ENCODE results near the gene GNG8. TPM values are rescaled to one million over a fixed set of nuclear protein-coding genes. Genes with fewer than 3 reads are reported as not detected.

Gene GNG8
- total and polyA plus RNA-seq, 10 of the 15 experiments (the other 5 are each of a cell fraction or from before 2014, with no cell fraction given) = 1.2 to 6.6 (median 2.7) TPM; not detected in 6

DNA sequence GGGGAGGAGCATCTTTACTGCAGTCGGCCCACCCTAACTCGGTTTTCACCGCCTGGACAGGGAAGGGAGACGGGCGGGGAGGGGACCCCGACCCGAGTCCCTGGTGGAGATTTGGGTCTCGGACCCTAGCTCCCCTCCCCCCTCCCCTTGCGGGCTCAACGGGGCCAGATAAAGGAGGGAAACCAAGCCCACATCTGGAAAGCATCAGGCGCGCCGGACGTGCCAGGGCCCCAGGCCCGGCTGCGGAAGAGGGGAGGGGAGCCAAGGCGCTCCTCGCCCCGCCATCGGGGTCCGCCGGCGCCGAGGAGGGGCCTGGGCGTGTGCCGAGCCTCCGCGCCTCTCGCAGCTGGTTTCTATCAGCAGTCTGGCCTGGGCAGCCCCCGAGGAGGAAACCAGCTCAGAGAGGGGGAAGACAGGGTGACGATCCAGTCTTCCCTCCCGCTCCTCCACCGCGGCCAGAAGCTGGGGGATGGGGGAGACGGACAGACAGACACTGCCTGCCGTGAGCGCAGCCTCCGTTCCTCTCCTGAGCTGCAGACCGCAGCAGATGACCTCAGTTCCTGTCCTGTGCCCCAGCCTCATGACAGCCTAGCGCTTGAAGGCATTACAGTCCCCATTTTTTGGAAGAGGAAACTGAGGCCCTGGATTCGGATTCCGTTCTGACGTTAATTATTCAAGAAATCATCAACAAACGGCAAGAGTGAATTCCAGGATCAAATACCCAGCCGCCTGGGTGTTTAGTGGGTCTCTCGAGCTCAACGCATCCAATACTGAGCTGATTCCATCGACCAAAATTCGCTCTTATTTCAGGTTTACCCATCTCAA lies 3.6 kb upstream of the GNG8 start (continued):
- 0 out of 2 replicates have a peak, but pooled peaks have one; percentile 8 for TF ChIP-seq PKNOX1 (IDR thresholded peaks at IDR 0.05)
- TF ChIP-seq NFYA (IDR thresholded peaks at IDR 0.05; ENCODE audit: borderline replicate concordance, low read depth, low read length) = no peak
- TF ChIP-seq, protein P1, sequence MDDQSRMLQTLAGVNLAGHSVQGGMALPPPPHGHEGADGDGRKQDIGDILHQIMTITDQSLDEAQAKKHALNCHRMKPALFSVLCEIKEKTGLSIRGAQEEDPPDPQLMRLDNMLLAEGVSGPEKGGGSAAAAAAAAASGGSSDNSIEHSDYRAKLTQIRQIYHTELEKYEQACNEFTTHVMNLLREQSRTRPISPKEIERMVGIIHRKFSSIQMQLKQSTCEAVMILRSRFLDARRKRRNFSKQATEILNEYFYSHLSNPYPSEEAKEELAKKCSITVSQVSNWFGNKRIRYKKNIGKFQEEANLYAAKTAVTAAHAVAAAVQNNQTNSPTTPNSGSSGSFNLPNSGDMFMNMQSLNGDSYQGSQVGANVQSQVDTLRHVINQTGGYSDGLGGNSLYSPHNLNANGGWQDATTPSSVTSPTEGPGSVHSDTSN (IDR thresholded peaks at IDR 0.05; ENCODE audit: insufficient replicate concordance, low read depth, low read length) = peak; percentile 36
- TF ChIP-seq SMAD5 (IDR thresholded peaks at IDR 0.05; ENCODE audit: low read depth) = no peak
- TF ChIP-seq RBBP5 (conservative IDR thresholded peaks at IDR 0.05) = no peak
- TF ChIP-seq, protein P2, sequence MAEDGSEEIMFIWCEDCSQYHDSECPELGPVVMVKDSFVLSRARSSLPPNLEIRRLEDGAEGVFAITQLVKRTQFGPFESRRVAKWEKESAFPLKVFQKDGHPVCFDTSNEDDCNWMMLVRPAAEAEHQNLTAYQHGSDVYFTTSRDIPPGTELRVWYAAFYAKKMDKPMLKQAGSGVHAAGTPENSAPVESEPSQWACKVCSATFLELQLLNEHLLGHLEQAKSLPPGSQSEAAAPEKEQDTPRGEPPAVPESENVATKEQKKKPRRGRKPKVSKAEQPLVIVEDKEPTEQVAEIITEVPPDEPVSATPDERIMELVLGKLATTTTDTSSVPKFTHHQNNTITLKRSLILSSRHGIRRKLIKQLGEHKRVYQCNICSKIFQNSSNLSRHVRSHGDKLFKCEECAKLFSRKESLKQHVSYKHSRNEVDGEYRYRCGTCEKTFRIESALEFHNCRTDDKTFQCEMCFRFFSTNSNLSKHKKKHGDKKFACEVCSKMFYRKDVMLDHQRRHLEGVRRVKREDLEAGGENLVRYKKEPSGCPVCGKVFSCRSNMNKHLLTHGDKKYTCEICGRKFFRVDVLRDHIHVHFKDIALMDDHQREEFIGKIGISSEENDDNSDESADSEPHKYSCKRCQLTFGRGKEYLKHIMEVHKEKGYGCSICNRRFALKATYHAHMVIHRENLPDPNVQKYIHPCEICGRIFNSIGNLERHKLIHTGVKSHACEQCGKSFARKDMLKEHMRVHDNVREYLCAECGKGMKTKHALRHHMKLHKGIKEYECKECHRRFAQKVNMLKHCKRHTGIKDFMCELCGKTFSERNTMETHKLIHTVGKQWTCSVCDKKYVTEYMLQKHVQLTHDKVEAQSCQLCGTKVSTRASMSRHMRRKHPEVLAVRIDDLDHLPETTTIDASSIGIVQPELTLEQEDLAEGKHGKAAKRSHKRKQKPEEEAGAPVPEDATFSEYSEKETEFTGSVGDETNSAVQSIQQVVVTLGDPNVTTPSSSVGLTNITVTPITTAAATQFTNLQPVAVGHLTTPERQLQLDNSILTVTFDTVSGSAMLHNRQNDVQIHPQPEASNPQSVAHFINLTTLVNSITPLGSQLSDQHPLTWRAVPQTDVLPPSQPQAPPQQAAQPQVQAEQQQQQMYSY (CRISPR knock-in tag; IDR thresholded peaks at IDR 0.05) = no peak
- TF ChIP-seq FOXM1 (IDR thresholded peaks at IDR 0.05; ENCODE audit: low read depth, low read length) = no peak
- TF ChIP-seq MEF2B (IDR thresholded peaks at IDR 0.05; ENCODE audit: partially characterized antibody, poor library complexity, severe bottlenecking) = no peak
- TF ChIP-seq ATF3 (IDR thresholded peaks at IDR 0.05; ENCODE audit: borderline replicate concordance, extremely low read depth, low read depth, low read length) = no peak
- no peak for TF ChIP-seq KLF5 (IDR thresholded peaks at IDR 0.05; ENCODE audit: partially characterized antibody)
- no peak for TF ChIP-seq NFIC (IDR thresholded peaks at IDR 0.05; ENCODE audit: low read depth, low read length)
- 0 out of 2 replicates have a peak, but pooled peaks have one; percentile 15 for TF ChIP-seq CREB1 (IDR thresholded peaks at IDR 0.05; ENCODE audit: low read depth)
- peak; percentile 83 for TF ChIP-seq RUNX3 (IDR thresholded peaks at IDR 0.05; ENCODE audit: low read length)
- TF ChIP-seq TCF12 (IDR thresholded peaks at IDR 0.05; ENCODE audit: low read depth, low read length) = peak; percentile 37; the same call in 1 of the 2 replicates
- TF ChIP-seq EP300 (IDR thresholded peaks at IDR 0.05; ENCODE audit: borderline replicate concordance in 1 of 2, control insufficient read depth in 1 of 2, low read depth in 2 of 2, low read length in 2 of 2) = no peak
- no peak for TF ChIP-seq ASH2L (IDR thresholded peaks at IDR 0.05; ENCODE audit: borderline replicate concordance, low read depth)
- TF ChIP-seq MXI1 (IDR thresholded peaks at IDR 0.05; ENCODE audit: low read depth, low read length) = no peak
- no peak for TF ChIP-seq TARDBP (IDR thresholded peaks at IDR 0.05; ENCODE audit: borderline replicate concordance)
- no peak for TF ChIP-seq USF2 (IDR thresholded peaks at IDR 0.05; ENCODE audit: borderline replicate concordance, low read depth, low read length)
- TF ChIP-seq ZZZ3 (IDR thresholded peaks at IDR 0.05; ENCODE audit: control insufficient read depth, insufficient read length, low read depth) = no peak
